Breast epithelium (tissue), 4 donors: ENCODE data around the gene QDPR. TPM values are rescaled to one million over a fixed set of nuclear protein-coding genes. Genes with fewer than 3 reads are reported as not detected.
A peak's percentile ranks its signal among the peaks of the same experiment; 100 is the strongest.

Experiments used
- DNase-seq, 2 donors: peaks; one replicate each; pipeline ENCODE4 v3.0.0-alpha.2; 2019; ENCODE audit warnings: low spot score in 2 of 2
- H3K27ac ChIP-seq, 2 donors: fragments of 200-600 bp; sonication (generic) in 1 of 2; one replicate each; pipeline ENCODE4 v1.5.1; 2016 to 2019; ENCODE audit warnings: mild to moderate bottlenecking in 1 of 2
- H3K27me3 ChIP-seq, 2 donors: fragments of 200-600 bp; sonication (generic) in 1 of 2; one replicate each; pipeline versions ENCODE4 v1.5.1 to v1.6.0; 2017 to 2019; ENCODE audit warnings: control low read depth in 1 of 2, mild to moderate bottlenecking in 1 of 2
- H3K36me3 ChIP-seq: fragments of 200-600 bp; one replicate; pipeline ENCODE4 v1.5.1; 2019
- H3K4me1 ChIP-seq, 2 donors: fragments of 200-600 bp; sonication (generic); one replicate each; pipeline ENCODE4 v1.5.1; 2016 to 2019; ENCODE audit warnings: control low read depth in 1 of 2
- H3K4me3 ChIP-seq, 3 donors: fragments of 200-600 bp; sonication (generic); 1 replicate in 2 of 3; 2 replicates in 1 of 3; pipeline ENCODE4 v1.5.1; 2016 to 2019; ENCODE audit warnings: mild to moderate bottlenecking in 3 of 3, moderate library complexity in 2 of 3
- H3K9me3 ChIP-seq, 2 donors: fragments of 200-600 bp; sonication (generic) in 1 of 2; one replicate each; pipeline ENCODE4 v1.5.1; 2016 to 2019; ENCODE audit warnings: control low read depth in 1 of 2
- CTCF ChIP-seq, 3 donors: fragments of 450-650 bp; IDR thresholded peaks; one replicate each; pipeline ENCODE4 v1.5.1; 2016 to 2017; ENCODE audit warnings: antibody characterized with exemption in 3 of 3, mild to moderate bottlenecking in 3 of 3, moderate library complexity in 3 of 3
- POLR2A ChIP-seq: fragments of 450-650 bp; IDR thresholded peaks from one replicate; pipeline ENCODE4 v1.6.1; 2016; ENCODE audit warnings: antibody characterized with exemption, mild to moderate bottlenecking, moderate library complexity
- POLR2AphosphoS5 ChIP-seq, 3 donors: sonication (generic); formaldehyde crosslinking; IDR thresholded peaks; one replicate each; pipeline ENCODE4 v1.6.1; 2017; ENCODE audit warnings: antibody characterized with exemption in 3 of 3
- intact Hi-C: fragments of 100-400 bp; cut with DNase I; formaldehyde crosslinking; loops from one replicate; pipeline ENCODE4 v1.15.1; 2023; ENCODE audit warnings: low total_unique reads
- total RNA-seq, 3 donors: library from RNA; depleted of rRNA; stranded (reverse); fragments of >200 nt; gene quantifications; one replicate each; pipeline ENCODE4 v1.1.0, GENCODE V29; 2016

QDPR gene
- total RNA-seq, 3 donors from 2014 or later: 15.1 to 27.4 (median 18.9) TPM

- Histone ChIP-seq H3K9me3 (no peaks in the 10 kb centered on the region), H3K4me3 (peak overlapping the region in 2 of 3 donors; percentile 70 to 82), H3K36me3 (no peaks in the 10 kb centered on the region), H3K27me3 (no peaks in the 10 kb centered on the region), H3K27ac (no peak overlapping the region), H3K4me1 (peaks cover 0 to 8% of the 10 kb centered on the region in 2 donors)
- no peak for TF ChIP-seq POLR2A
- no peak for TF ChIP-seq POLR2AphosphoS5 (IDR thresholded peaks at IDR 0.05)
- TF ChIP-seq CTCF (IDR thresholded peaks at IDR 0.05): no peak
- no peak for DNase-seq
- intact Hi-C loops: no loop called here
Measured at GRCh38 chr4:17510582-17510981, 1.3 kb downstream of the QDPR start.

GRCh38 chr4:17504081-17504480, 7.8 kb downstream of the QDPR start:
- no peak for TF ChIP-seq CTCF (IDR thresholded peaks at IDR 0.05)
- TF ChIP-seq POLR2AphosphoS5 (IDR thresholded peaks at IDR 0.05): no peak
- TF ChIP-seq POLR2A: no peak
- no peak for DNase-seq
- no peaks in the 10 kb centered on the region for H3K9me3 ChIP-seq

GRCh38 chr4:17502756-17503155, 9.1 kb downstream of the QDPR start:
- Histone ChIP-seq H3K27ac (no peak overlapping the region), H3K9me3 (no peaks in the 10 kb centered on the region), H3K27me3 (no peaks in the 10 kb centered on the region), H3K4me1 (no peaks in the 10 kb centered on the region), H3K4me3 (no peak overlapping the region), H3K36me3 (peaks cover 12% of the 10 kb centered on the region)
- TF ChIP-seq POLR2AphosphoS5 (IDR thresholded peaks at IDR 0.05): no peak
- TF ChIP-seq POLR2A: no peak
- TF ChIP-seq CTCF (IDR thresholded peaks at IDR 0.05): no peak
- intact Hi-C loops: no loop called here
- DNase-seq: no peak

More at GRCh38 chr4:17504081-17504480, 7.8 kb downstream of the QDPR start:
- Histone ChIP-seq H3K4me3 (no peak overlapping the region), H3K36me3 (peaks cover 12% of the 10 kb centered on the region), H3K27ac (no peak overlapping the region), H3K4me1 (no peaks in the 10 kb centered on the region), H3K27me3 (no peaks in the 10 kb centered on the region)
- intact Hi-C loops: no loop called here

- H3K27me3 ChIP-seq: no peaks in the 10 kb centered on the region
- H3K4me3 ChIP-seq: no peak overlapping the region
- no peaks in the 10 kb centered on the region for H3K9me3 ChIP-seq
- peaks cover 16% of the 10 kb centered on the region for H3K36me3 ChIP-seq
- H3K4me1 ChIP-seq: no peaks in the 10 kb centered on the region
- no peak for DNase-seq
- H3K27ac ChIP-seq: no peak overlapping the region
- intact Hi-C loops: no loop called here
- no peak for TF ChIP-seq CTCF (IDR thresholded peaks at IDR 0.05)
- TF ChIP-seq POLR2A: no peak
- no peak for TF ChIP-seq POLR2AphosphoS5 (IDR thresholded peaks at IDR 0.05)
Measured at GRCh38 chr4:17500574-17500973, 11.3 kb downstream of the QDPR start.

- Histone ChIP-seq H3K27ac (no peak overlapping the region), H3K9me3 (no peaks in the 10 kb centered on the region), H3K27me3 (no peaks in the 10 kb centered on the region), H3K36me3 (peaks cover 13% of the 10 kb centered on the region), H3K4me1 (no peaks in the 10 kb centered on the region), H3K4me3 (no peak overlapping the region)
- intact Hi-C loops: no loop called here
- no peak for TF ChIP-seq POLR2A
- no peak for DNase-seq
Measured at GRCh38 chr4:17497890-17498523, 13.9 kb downstream of the QDPR start.
